Nephron progenitor cell (in vitro differentiated cells): ENCODE data around the gene CLEC16A.
"Not testable (repeated sequence)": the region's sequence is repeated elsewhere in the genome, so short reads cannot be mapped to it uniquely, and the experiment has no call there.

Experiments
- DNase-seq: peaks from one replicate; pipeline ENCODE4 v3.0.0; 2021
- H3K27ac Mint-ChIP-seq: 2 replicates; pipeline ENCODE4 v1.8.0; 2021; ENCODE audit warnings: mild to moderate bottlenecking, moderate library complexity, mixed read lengths
- H3K27me3 Mint-ChIP-seq: 2 replicates; pipeline ENCODE4 v1.8.0; 2021; ENCODE audit warnings: mild to moderate bottlenecking, low read depth, mixed read lengths; ENCODE audit not compliant: poor library complexity
- H3K36me3 Mint-ChIP-seq: 2 replicates; pipeline ENCODE4 v1.8.0; 2021; ENCODE audit warnings: low read depth, mixed read lengths
- H3K4me1 Mint-ChIP-seq: 2 replicates; pipeline ENCODE4 v1.8.0; 2021; ENCODE audit warnings: mixed read lengths
- H3K4me3 Mint-ChIP-seq: 2 replicates; pipeline ENCODE4 v1.8.0; 2021; ENCODE audit warnings: mild to moderate bottlenecking, moderate library complexity, mixed read lengths
- H3K9me3 Mint-ChIP-seq: 2 replicates; pipeline ENCODE4 v1.8.0; 2021; ENCODE audit warnings: mild to moderate bottlenecking, moderate library complexity, mixed read lengths
- CTCF ChIP-seq: fragments of 200-600 bp; sonication (generic); IDR thresholded peaks from 2 replicates; pipeline ENCODE4 v1.5.0; 2021; ENCODE audit warnings: antibody characterized with exemption

CLEC16A gene

DNA sequence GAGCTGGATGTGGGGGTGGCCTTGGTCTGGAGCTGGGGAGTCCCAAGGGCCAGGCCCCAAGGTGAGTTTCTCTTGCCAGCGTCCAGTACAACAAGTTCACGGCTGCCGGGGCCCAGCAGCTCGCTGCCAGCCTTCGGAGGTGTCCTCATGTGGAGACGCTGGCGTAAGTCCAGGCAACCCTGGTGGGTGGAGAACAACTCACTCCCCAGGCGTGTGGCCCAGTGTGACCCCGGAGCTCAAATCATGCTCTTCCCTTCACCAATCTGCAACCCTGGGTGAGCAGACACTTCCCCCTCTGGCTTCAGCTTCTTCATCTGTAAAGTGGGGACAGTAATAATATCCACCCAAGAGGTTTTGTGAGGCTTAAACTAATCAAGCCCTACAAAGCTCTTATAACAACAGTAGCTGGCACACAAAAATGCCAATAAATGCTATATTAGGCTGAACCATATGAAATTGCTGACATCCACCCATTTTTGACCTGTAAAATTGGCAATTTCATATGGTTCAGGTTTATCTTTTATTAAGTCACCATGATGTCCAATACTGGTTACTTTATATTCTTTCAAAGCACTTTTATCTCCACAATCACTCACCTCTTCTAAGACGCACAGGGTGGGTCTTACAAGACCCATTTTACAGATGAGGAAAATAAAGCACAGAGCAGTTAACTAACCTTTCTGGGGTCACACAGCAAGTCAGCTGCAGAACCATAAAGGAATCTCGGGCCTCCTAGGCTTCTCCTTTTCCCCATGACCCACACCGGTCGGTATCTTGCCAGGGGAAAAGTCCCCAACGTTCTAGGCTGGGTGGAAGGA lies 21.8 kb upstream of the CLEC16A start:
- Mint-ChIP-seq H3K4me1 (peaks cover 18% of the 10 kb centered on the region), H3K27ac (no peak overlapping the region), H3K36me3 (peaks cover 19% of the 10 kb centered on the region), H3K27me3 (peaks cover 2% of the 10 kb centered on the region), H3K9me3 (no peaks in the 10 kb centered on the region), H3K4me3 (no peak overlapping the region)
- TF ChIP-seq CTCF = no peak
- DNase-seq = no peak

GRCh38 chr16:10923146-10923649 lies 21.2 kb upstream of the CLEC16A start:
- H3K4me1 Mint-ChIP-seq = peaks cover 12% of the 10 kb centered on the region
- TF ChIP-seq CTCF = no peak
- no peak overlapping the region for H3K4me3 Mint-ChIP-seq
- no peaks in the 10 kb centered on the region for H3K9me3 Mint-ChIP-seq
- H3K27ac Mint-ChIP-seq = no peak overlapping the region
- peaks cover 26% of the 10 kb centered on the region for H3K36me3 Mint-ChIP-seq
- no peak for DNase-seq
- H3K27me3 Mint-ChIP-seq = no peaks in the 10 kb centered on the region

DNA sequence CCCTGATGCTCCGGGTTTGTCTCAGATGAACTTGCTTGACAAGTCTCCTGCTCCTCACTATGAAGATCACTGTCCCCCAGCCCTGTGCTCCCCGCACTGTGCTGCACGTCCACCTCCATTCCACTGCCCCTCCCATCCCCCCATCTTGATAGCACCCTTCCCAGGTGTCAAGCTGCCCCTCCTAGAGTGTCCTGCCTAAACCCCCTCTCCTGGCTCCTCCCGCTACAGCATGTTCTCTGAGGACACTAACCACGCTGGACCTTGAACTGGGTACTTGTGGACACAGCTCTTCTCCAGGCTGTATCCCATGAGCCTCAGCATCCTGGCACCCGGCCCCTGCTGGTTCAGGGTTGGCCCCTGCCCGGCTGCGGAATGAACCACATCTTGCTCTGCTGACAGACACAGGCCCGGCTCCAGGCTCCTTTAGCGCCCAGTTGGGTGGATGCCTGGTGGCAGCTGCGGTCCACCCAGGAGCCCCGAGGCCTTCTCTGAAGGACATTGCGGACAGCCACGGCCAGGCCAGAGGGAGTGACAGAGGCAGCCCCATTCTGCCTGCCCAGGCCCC lies 20.6 kb upstream of the CLEC16A start:
- DNase-seq = no peak
- no peaks in the 10 kb centered on the region for H3K27me3 Mint-ChIP-seq
- no peak for TF ChIP-seq CTCF

DNA sequence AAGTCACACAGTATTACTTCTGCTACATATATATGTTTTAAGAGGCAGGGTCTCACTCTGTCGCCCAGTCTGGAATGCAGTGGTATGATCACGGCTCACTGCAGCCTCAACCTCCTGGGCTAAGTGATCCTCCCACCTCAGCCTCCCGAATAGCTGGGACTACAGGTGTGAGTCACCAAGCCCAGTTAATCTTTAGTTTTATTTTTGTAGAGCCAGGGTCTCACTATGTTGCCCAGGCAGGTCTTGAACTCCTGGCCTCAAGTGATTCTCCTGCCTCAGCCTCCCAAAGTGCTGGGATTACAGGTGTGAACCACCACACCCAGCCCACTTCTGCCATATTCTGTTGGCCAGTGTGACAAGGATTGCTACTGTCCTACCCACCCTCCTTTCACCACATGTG lies 19.1 kb upstream of the CLEC16A start:
- H3K4me1 Mint-ChIP-seq, DNase-seq, H3K27ac Mint-ChIP-seq, H3K9me3 Mint-ChIP-seq, H3K4me3 Mint-ChIP-seq, H3K27me3 Mint-ChIP-seq: not testable (repeated sequence)
- peaks cover 26% of the 10 kb centered on the region for H3K36me3 Mint-ChIP-seq

More for the DNA sequence above, 20.6 kb upstream of the CLEC16A start:
- Mint-ChIP-seq H3K4me1 (peaks cover 6% of the 10 kb centered on the region), H3K9me3 (no peaks in the 10 kb centered on the region), H3K4me3 (no peak overlapping the region), H3K36me3 (peaks cover 26% of the 10 kb centered on the region), H3K27ac (no peak overlapping the region)

DNA sequence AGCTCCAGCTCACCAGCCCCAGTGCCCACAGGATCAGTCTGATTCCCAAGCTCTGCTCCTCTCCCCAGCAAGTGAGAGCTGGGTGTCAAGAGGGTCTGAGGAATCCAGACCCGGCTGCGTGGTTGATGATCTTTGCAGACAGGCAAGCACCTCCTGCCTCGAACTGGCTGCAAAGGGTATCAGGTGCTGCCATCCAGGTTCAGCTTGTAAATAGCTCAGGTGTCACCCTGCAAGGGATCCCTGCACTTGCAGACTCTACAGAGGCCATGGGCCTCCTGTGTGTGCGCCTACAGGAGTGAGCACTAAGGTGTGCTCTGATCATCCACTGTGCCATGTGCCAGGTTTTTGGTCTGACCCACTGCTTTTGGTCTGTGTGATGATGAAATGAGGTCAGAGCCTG lies 18.3 kb upstream of the CLEC16A start:
- H3K4me3 Mint-ChIP-seq = no peak overlapping the region
- no peaks in the 10 kb centered on the region for H3K27me3 Mint-ChIP-seq
- H3K4me1 Mint-ChIP-seq = no peaks in the 10 kb centered on the region
- H3K27ac Mint-ChIP-seq = no peak overlapping the region
- H3K9me3 Mint-ChIP-seq = no peaks in the 10 kb centered on the region
- no peak for TF ChIP-seq CTCF
- no peak for DNase-seq
- peaks cover 26% of the 10 kb centered on the region for H3K36me3 Mint-ChIP-seq

- no peak for DNase-seq
- H3K27me3 Mint-ChIP-seq = no peaks in the 10 kb centered on the region
- peaks cover 26% of the 10 kb centered on the region for H3K36me3 Mint-ChIP-seq
- no peaks in the 10 kb centered on the region for H3K9me3 Mint-ChIP-seq
- H3K4me3 Mint-ChIP-seq = no peak overlapping the region
- no peak for TF ChIP-seq CTCF
- H3K27ac Mint-ChIP-seq = no peak overlapping the region
- no peaks in the 10 kb centered on the region for H3K4me1 Mint-ChIP-seq
Measured at GRCh38 chr16:10926867-10927266, 17.5 kb upstream of the CLEC16A start.
